Bone marrow (tissue), 2 donors: ENCODE data around the gene BAHCC1.

Experiments
- DNase-seq, 2 donors: peaks; one replicate each; lab custom pipeline; 2025; lab: John Stamatoyannopoulos, UW

Gene BAHCC1

GRCh38 chr17:81514739-81515529, 119.7 kb downstream of the BAHCC1 start:
- DNase-seq: peak in 1 of 2 donors; percentile 61

DNA sequence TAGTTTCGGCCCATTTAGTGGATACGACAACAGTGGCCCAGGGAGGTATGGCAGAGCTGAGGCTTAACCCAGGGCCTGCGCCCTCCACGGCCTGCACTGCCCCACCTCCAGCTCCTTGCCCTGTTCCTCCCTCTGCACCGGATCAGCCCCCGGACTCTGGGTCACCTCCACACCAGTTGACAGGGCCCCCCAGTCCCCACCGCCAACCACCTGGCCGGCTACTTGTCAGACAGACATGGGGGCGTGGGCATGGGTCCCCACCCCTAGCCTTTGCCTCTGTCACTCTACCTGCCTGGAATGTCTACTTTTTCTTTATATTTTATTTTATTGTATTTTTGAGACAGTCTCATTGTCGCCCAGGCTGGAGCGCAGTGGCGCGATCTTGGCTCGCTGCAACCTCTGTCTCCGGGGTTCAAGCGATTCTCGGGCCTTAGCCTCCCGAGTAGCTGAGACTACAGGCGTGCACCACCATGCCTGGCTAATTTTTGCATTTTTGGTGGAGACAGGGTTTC, 120.3 kb downstream of the BAHCC1 start:
- DNase-seq: no peak
